H9 (cell line): ENCODE measurements around the gene ZNF267. TPM values are rescaled to one million over a fixed set of nuclear protein-coding genes. Genes with fewer than 3 reads are reported as not detected.

Source experiments
- DNase-seq: peaks from one replicate; pipeline ENCODE4 v3.0.0-alpha.2; 2017
- H2AFZ ChIP-seq: one replicate; pipeline ENCODE4 v1.6.1; 2013; ENCODE audit warnings: mild to moderate bottlenecking, low read length, control low read depth, moderate library complexity
- H2AK5ac ChIP-seq: 2 replicates; pipeline ENCODE4 v1.6.1; 2013; ENCODE audit warnings: low read length, control low read depth, mixed read lengths; ENCODE audit not compliant: insufficient read length
- H2BK120ac ChIP-seq: one replicate; pipeline ENCODE4 v1.6.1; 2013; ENCODE audit warnings: low read depth, mild to moderate bottlenecking, low read length, control low read depth, inconsistent platforms; ENCODE audit not compliant: poor library complexity, severe bottlenecking
- H2BK12ac ChIP-seq: 2 replicates; pipeline ENCODE4 v1.6.1; 2013; ENCODE audit warnings: low read length, control low read depth, mixed read lengths, low read depth; ENCODE audit not compliant: insufficient read length
- H2BK15ac ChIP-seq: 2 replicates; pipeline ENCODE4 v1.6.1; 2013; ENCODE audit warnings: low read depth, low read length, control low read depth
- H2BK20ac ChIP-seq: one replicate; pipeline ENCODE4 v1.6.1; 2013; ENCODE audit warnings: low read depth, mild to moderate bottlenecking, low read length, control low read depth, inconsistent platforms; ENCODE audit not compliant: poor library complexity, severe bottlenecking
- H2BK5ac ChIP-seq: 2 replicates; pipeline ENCODE4 v1.6.1; 2013; ENCODE audit warnings: low read length, control low read depth, mixed read lengths; ENCODE audit not compliant: insufficient read length
- H3K14ac ChIP-seq: 2 replicates; pipeline ENCODE4 v1.6.1; 2013; ENCODE audit warnings: low read length, control low read depth; ENCODE audit not compliant: insufficient read depth
- H3K18ac ChIP-seq: 2 replicates; pipeline ENCODE4 v1.6.1; 2013; ENCODE audit warnings: low read depth, mild to moderate bottlenecking, mixed read lengths, low read length, control low read depth; ENCODE audit not compliant: insufficient read length
- H3K23ac ChIP-seq: 2 replicates; pipeline ENCODE4 v1.6.1; 2013; ENCODE audit warnings: low read length, control low read depth, mixed read lengths, low read depth; ENCODE audit not compliant: insufficient read length
- H3K23me2 ChIP-seq: 2 replicates; pipeline ENCODE4 v1.6.1; 2013; ENCODE audit warnings: low read depth, mild to moderate bottlenecking, mixed read lengths, low read length, control low read depth; ENCODE audit not compliant: insufficient read length, poor library complexity, severe bottlenecking
- H3K27ac ChIP-seq: 2 replicates; pipeline ENCODE4 v1.5.1; 2013; ENCODE audit warnings: low read length, control low read depth, mixed read lengths, low read depth; ENCODE audit not compliant: insufficient read length
- H3K27me3 ChIP-seq: 2 replicates; pipeline ENCODE4 v1.6.1; 2013; ENCODE audit warnings: low read length, control low read depth, inconsistent platforms; ENCODE audit not compliant: insufficient read depth
- H3K4ac ChIP-seq: 2 replicates; pipeline ENCODE4 v1.6.1; 2013; ENCODE audit warnings: low read depth, mild to moderate bottlenecking, control low read depth, inconsistent platforms, low read length, moderate library complexity
- H3K4me1 ChIP-seq: 2 replicates; pipeline ENCODE4 v1.6.1; 2013; ENCODE audit warnings: low read length, control low read depth, inconsistent platforms; ENCODE audit not compliant: insufficient read depth
- H3K4me2 ChIP-seq: 2 replicates; pipeline ENCODE4 v1.6.1; 2013; ENCODE audit warnings: low read length, control low read depth, mixed read lengths; ENCODE audit not compliant: insufficient read length, insufficient read depth
- H3K56ac ChIP-seq: 2 replicates; pipeline ENCODE4 v1.6.1; 2013; ENCODE audit warnings: low read depth, mild to moderate bottlenecking, mixed read lengths, low read length, control low read depth; ENCODE audit not compliant: insufficient read length
- H3K79me1 ChIP-seq: 2 replicates; pipeline ENCODE4 v1.6.1; 2013; ENCODE audit warnings: low read depth, mild to moderate bottlenecking, moderate library complexity, low read length, control low read depth, inconsistent platforms; ENCODE audit not compliant: insufficient read depth, poor library complexity, severe bottlenecking
- H3K79me2 ChIP-seq: 2 replicates; pipeline ENCODE4 v1.6.1; 2013; ENCODE audit warnings: low read length, control low read depth, inconsistent platforms; ENCODE audit not compliant: insufficient read depth
- H3K9ac ChIP-seq: 2 replicates; pipeline ENCODE4 v1.6.1; 2013; ENCODE audit warnings: low read length, control low read depth, mixed read lengths; ENCODE audit not compliant: insufficient read length; ENCODE audit errors: extremely low read depth
- H3K9me3 ChIP-seq: one replicate; pipeline ENCODE4 v1.6.1; 2013; ENCODE audit warnings: low read depth, low read length, inconsistent platforms; ENCODE audit not compliant: control insufficient read depth
- H3T11ph ChIP-seq: one replicate; pipeline ENCODE4 v1.6.1; 2013; ENCODE audit warnings: mild to moderate bottlenecking, low read length, control low read depth, inconsistent platforms
- H4K20me1 ChIP-seq: one replicate; pipeline ENCODE4 v1.6.1; 2013; ENCODE audit not compliant: control insufficient read depth, insufficient read length, insufficient read depth
- H4K5ac ChIP-seq: 2 replicates; pipeline ENCODE4 v1.6.1; 2013; ENCODE audit warnings: low read depth, mild to moderate bottlenecking, mixed read lengths, low read length, control low read depth; ENCODE audit not compliant: insufficient read length
- H4K8ac ChIP-seq: replicated peaks from 2 replicates; pipeline ENCODE4 v1.6.1; 2013; ENCODE audit warnings: low read length, control low read depth, mixed read lengths, low read depth; ENCODE audit not compliant: insufficient read length
- H4K91ac ChIP-seq: 2 replicates; pipeline ENCODE4 v1.6.1; 2013; ENCODE audit warnings: low read depth, mild to moderate bottlenecking, moderate library complexity, mixed read lengths, low read length, control low read depth; ENCODE audit not compliant: insufficient read length
- H3K27ac Mint-ChIP-seq, 3 experiments: 2 replicates in 2 of 3; 3 replicates in 1 of 3; pipeline ENCODE4 v1.8.0; 2020 to 2021; ENCODE audit warnings: mixed read lengths in 3 of 3, mild to moderate bottlenecking in 1 of 3, moderate library complexity in 1 of 3
- H3K27me3 Mint-ChIP-seq: 2 replicates; pipeline ENCODE4 v1.8.0; 2021; ENCODE audit warnings: low read depth, mild to moderate bottlenecking, moderate library complexity, mixed read lengths
- H3K36me3 Mint-ChIP-seq, 3 experiments: 2 replicates in 2 of 3; 3 replicates in 1 of 3; pipeline ENCODE4 v1.8.0; 2020 to 2021; ENCODE audit warnings: low read depth in 3 of 3, mixed read lengths in 3 of 3; ENCODE audit not compliant: insufficient read depth in 1 of 3
- H3K4me1 Mint-ChIP-seq, 2 experiments: 2 replicates each; pipeline ENCODE4 v1.8.0; 2020; ENCODE audit warnings: mixed read lengths in 2 of 2
- H3K4me3 Mint-ChIP-seq, 2 experiments: 2 replicates in 1 of 2; 3 replicates in 1 of 2; pipeline ENCODE4 v1.8.0; 2020 to 2021; ENCODE audit warnings: mild to moderate bottlenecking in 2 of 2, mixed read lengths in 2 of 2, moderate library complexity in 1 of 2
- H3K9me3 Mint-ChIP-seq, 2 experiments: 2 replicates in 1 of 2; 3 replicates in 1 of 2; pipeline ENCODE4 v1.8.0; 2020; ENCODE audit warnings: mild to moderate bottlenecking in 2 of 2, mixed read lengths in 2 of 2, moderate library complexity in 1 of 2
- WGBS: extraction: QIAGEN DNeasy Blood & Tissue Kit; methylation state at CpG from one replicate; pipeline ENCODE4 v1.1.7; 2013; ENCODE audit warnings: missing lambda C conversion rate, low lambda C conversion rate, mixed read lengths; ENCODE audit not compliant: insufficient read length; ENCODE audit errors: extremely low coverage; 5-methylcytosine and 5-hydroxymethylcytosine counted together
- total RNA-seq: library from RNA; stranded (reverse); gene quantifications from 2 replicates; pipeline ENCODE4 v1.2.1, GENCODE V29; 2021
- TF ChIP-seq, protein P1 (sequence below): fragments of 200-600 bp; sonication (generic); conservative IDR thresholded peaks from 3 replicates; pipeline ENCODE4 v1.8.0; 2021; ENCODE audit warnings: antibody characterized with exemption, mild to moderate bottlenecking

Gene ZNF267
- total RNA-seq, 1 experiment from 2014 or later: 36.1 TPM

DNA sequence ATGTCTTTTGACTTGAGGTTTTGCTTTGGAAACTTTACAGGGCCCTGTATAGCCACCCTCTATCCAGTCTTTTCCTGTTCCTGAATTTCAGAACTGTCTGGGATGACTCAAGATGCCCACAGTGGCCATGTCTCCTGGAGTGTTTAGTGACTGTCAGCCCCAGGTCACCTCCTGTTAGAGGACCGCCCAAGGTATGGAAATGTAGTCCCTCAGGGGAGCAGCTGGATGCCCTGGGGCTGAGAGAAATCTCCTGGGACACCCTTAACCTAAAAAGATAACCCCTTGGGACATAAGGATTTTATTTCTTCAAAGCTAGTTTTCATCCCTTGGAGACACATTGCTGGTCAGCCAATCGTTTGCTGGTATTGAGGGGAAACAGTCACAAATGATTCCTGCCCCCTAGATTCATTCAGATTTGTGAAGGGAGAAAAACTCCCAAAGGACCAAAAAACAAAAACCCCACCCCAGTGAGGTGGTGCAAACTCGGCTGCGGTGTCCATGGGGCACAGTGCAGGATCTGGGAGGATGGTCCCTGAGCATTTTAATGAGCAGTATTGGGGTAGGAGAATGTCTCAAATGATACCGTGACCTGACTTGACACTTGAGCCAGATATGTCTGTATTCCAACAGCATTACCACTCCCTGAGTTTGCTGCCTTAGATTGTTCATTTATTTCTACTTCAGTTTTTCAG lies 1.7 kb downstream of the ZNF267 start:
- H3K4me1 Mint-ChIP-seq: peaks cover 12 to 22% of the 10 kb centered on the region in 2 experiments
- peaks cover 4 to 40% (median 26%) of the 10 kb centered on the region in 3 experiments for H3K36me3 Mint-ChIP-seq
- no peaks in the 10 kb centered on the region for H3K23me2 ChIP-seq
- no peak overlapping the region for H4K5ac ChIP-seq
- H3K4me3 Mint-ChIP-seq: peak overlapping the region; percentile 96
- H3K4me2 ChIP-seq: peak overlapping the region; percentile 74
- TF ChIP-seq, protein P1, sequence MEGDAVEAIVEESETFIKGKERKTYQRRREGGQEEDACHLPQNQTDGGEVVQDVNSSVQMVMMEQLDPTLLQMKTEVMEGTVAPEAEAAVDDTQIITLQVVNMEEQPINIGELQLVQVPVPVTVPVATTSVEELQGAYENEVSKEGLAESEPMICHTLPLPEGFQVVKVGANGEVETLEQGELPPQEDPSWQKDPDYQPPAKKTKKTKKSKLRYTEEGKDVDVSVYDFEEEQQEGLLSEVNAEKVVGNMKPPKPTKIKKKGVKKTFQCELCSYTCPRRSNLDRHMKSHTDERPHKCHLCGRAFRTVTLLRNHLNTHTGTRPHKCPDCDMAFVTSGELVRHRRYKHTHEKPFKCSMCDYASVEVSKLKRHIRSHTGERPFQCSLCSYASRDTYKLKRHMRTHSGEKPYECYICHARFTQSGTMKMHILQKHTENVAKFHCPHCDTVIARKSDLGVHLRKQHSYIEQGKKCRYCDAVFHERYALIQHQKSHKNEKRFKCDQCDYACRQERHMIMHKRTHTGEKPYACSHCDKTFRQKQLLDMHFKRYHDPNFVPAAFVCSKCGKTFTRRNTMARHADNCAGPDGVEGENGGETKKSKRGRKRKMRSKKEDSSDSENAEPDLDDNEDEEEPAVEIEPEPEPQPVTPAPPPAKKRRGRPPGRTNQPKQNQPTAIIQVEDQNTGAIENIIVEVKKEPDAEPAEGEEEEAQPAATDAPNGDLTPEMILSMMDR: no peak
- peaks cover 0 to 28% of the 10 kb centered on the region in 2 experiments; a peak in 3 of 5 replicates for H3K9me3 Mint-ChIP-seq
- H2BK120ac ChIP-seq: no peak overlapping the region
- no peak overlapping the region for H4K91ac ChIP-seq
- peaks cover 27% of the 10 kb centered on the region; the same call in 1 of the 2 replicates for H3K79me2 ChIP-seq
- H2BK12ac ChIP-seq: no peak overlapping the region
- no peak overlapping the region for H3K14ac ChIP-seq
- H3K27me3 Mint-ChIP-seq: peaks cover 11% of the 10 kb centered on the region
- no peak overlapping the region for H2BK15ac ChIP-seq
- H3K9me3 ChIP-seq: no peaks in the 10 kb centered on the region
- no peak overlapping the region for H3K4ac ChIP-seq
- H2BK20ac ChIP-seq: no peak overlapping the region
- no peaks in the 10 kb centered on the region for H3K79me1 ChIP-seq
- no peak overlapping the region for H3K27ac Mint-ChIP-seq
- no peak overlapping the region for H3K9ac ChIP-seq
- no peak overlapping the region for H3K23ac ChIP-seq
- DNase-seq: no peak
- no peak overlapping the region for H2AK5ac ChIP-seq
- no peak overlapping the region for H2BK5ac ChIP-seq
- H3K18ac ChIP-seq: no peak overlapping the region
- no peak overlapping the region for H4K8ac ChIP-seq
- H3T11ph ChIP-seq: no peak overlapping the region
- H3K56ac ChIP-seq: no peak overlapping the region
- H3K27ac ChIP-seq: no peak overlapping the region
- H4K20me1 ChIP-seq: peaks cover 2% of the 10 kb centered on the region
- WGBS: no CpG with 5 or more reads among the region's 5 CpGs
- no peaks in the 10 kb centered on the region for H3K27me3 ChIP-seq
- peaks cover 7% of the 10 kb centered on the region; the same call in 1 of the 2 replicates for H3K4me1 ChIP-seq
- H2AFZ ChIP-seq: no peak overlapping the region
